ENCODE results near the gene TMEM231. TPM values are rescaled to one million over a fixed set of nuclear protein-coding genes. Genes with fewer than 3 reads are reported as not detected.

TMEM231 gene
- total and polyA plus RNA-seq, 2 of the 8 experiments (the other 6 are each of a cell fraction or from before 2014, with no cell fraction given): 8.3 to 26.7 TPM

- no peak for TF ChIP-seq EP300 (IDR thresholded peaks at IDR 0.05; ENCODE audit: borderline replicate concordance in 1 of 2, low read depth in 2 of 2, low read length in 2 of 2)
- no peak for TF ChIP-seq BACH1 (IDR thresholded peaks at IDR 0.05; ENCODE audit: low read length)
- TF ChIP-seq SP2 (IDR thresholded peaks at IDR 0.05; ENCODE audit: low read length): no peak
- TF ChIP-seq CTBP2 (IDR thresholded peaks at IDR 0.05; ENCODE audit: borderline replicate concordance, insufficient read depth, insufficient read length, low read length): no peak
- TF ChIP-seq KDM4A (IDR thresholded peaks at IDR 0.05; ENCODE audit: low read depth, low read length, severe bottlenecking): peak; percentile 70
- peak; percentile 49; the same call in 1 of the 2 replicates for TF ChIP-seq YY1 (IDR thresholded peaks at IDR 0.05; ENCODE audit: low read depth, low read length)
- peak; percentile 51; the same call in 1 of the 2 replicates for TF ChIP-seq TBP (IDR thresholded peaks at IDR 0.05; ENCODE audit: low read depth, low read length)
- no peak for TF ChIP-seq CEBPB (IDR thresholded peaks at IDR 0.05; ENCODE audit: low read depth, low read length)
- TF ChIP-seq CBX5 (IDR thresholded peaks at IDR 0.05; ENCODE audit: low read depth, low read length): no peak
- no peak for TF ChIP-seq RAD21 (IDR thresholded peaks at IDR 0.05 in 1 of 2, conservative IDR thresholded peaks at IDR 0.05 in 1 of 2; ENCODE audit: low read depth in 2 of 2, low read length in 2 of 2)
- no peak for TF ChIP-seq E2F6 (IDR thresholded peaks at IDR 0.05)
- no peak for TF ChIP-seq CHD1 (IDR thresholded peaks at IDR 0.05; ENCODE audit: low read depth, low read length)
- no peak for TF ChIP-seq HDAC6 (IDR thresholded peaks at IDR 0.05; ENCODE audit: low read depth, low read length)
- TF ChIP-seq RBBP5 (IDR thresholded peaks at IDR 0.05; ENCODE audit: borderline replicate concordance, low read depth, low read length): no peak
- no peak for TF ChIP-seq BCL11A (IDR thresholded peaks at IDR 0.05; ENCODE audit: low read depth in 2 of 2, low read length in 2 of 2)
- TF ChIP-seq SIX5 (IDR thresholded peaks at IDR 0.05; ENCODE audit: low read depth, low read length): no peak
- TF ChIP-seq BRCA1 (IDR thresholded peaks at IDR 0.05; ENCODE audit: low read depth, low read length): no peak
- no peak for TF ChIP-seq FOSL1 (IDR thresholded peaks at IDR 0.05; ENCODE audit: insufficient read depth, low read depth, low read length)
- no peak for TF ChIP-seq KDM1A (IDR thresholded peaks at IDR 0.05; ENCODE audit: borderline replicate concordance, low read length)
- no peak for TF ChIP-seq TCF12 (IDR thresholded peaks at IDR 0.05; ENCODE audit: low read depth, low read length)
- no peak for TF ChIP-seq ZNF274 (IDR thresholded peaks at IDR 0.05; ENCODE audit: borderline replicate concordance, extremely low read depth, low read length)
- no peak for TF ChIP-seq TEAD4 (IDR thresholded peaks at IDR 0.05; ENCODE audit: low read depth, low read length)
- peak; percentile 49 for TF ChIP-seq ASH2L (IDR thresholded peaks at IDR 0.05; ENCODE audit: low read length)
- TF ChIP-seq SP1 (IDR thresholded peaks at IDR 0.05; ENCODE audit: low read depth, low read length): peak; percentile 46; the same call in 1 of the 2 replicates
- no peak for TF ChIP-seq CHD2 (IDR thresholded peaks at IDR 0.05; ENCODE audit: low read length)
- TF ChIP-seq CREB1 (IDR thresholded peaks at IDR 0.05): peak; percentile 97
These were observed 792 bp downstream of the TMEM231 start (continued) for GRCh38 chr16:75555213-75555706.
